Measurements from ENCODE around the gene SFSWAP.

DNA sequence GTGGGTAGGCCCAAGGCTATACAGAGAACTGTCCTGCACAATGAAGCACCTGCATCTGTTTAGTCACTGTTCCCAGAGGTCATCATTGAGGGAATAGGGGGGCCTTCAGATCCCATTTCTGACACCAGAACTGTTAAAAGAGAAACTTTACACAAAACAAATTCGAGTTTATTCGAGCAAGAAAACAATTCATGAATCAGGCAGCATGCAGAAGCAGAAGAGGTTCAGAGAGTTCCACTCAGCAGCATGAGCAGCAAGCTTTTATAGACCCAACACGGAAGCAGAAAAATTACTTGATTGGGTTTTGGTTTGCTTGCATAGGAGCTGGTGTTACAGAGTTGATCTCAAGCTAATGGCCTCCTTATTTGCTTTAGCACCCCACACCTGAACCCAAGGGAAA lies 1.7 kb upstream of the SFSWAP start:
- TF ChIP-seq MXI1 (conservative IDR thresholded peaks at IDR 0.05; ENCODE audit: poor library complexity, severe bottlenecking) (no peak), CTCF (IDR thresholded peaks at IDR 0.05; ENCODE audit: poor library complexity, severe bottlenecking) (no peak), EP300 (conservative IDR thresholded peaks at IDR 0.05; ENCODE audit: poor library complexity, severe bottlenecking) (no peak), EZH2 (IDR thresholded peaks at IDR 0.05; ENCODE audit: borderline replicate concordance, insufficient read depth, low read length, poor library complexity, severe bottlenecking) (no peak), POLR2AphosphoS5 (IDR thresholded peaks at IDR 0.05) (no peak), TAF1 (IDR thresholded peaks at IDR 0.05; ENCODE audit: low read depth) (no peak)

Data from neural cell (in vitro differentiated cells).